Stimulated activated CD8-positive, alpha-beta memory T cell treated with anti-CD3 and anti-CD28 coated beads, Interleukin-2, amount 100 ng/mL, for 1 hour (primary cell): ENCODE results near the gene ALG9.
A peak's percentile ranks its signal among the peaks of the same experiment; 100 is the strongest.

Experiments
- DNase-seq, 2 donors: peaks; one replicate each; pipeline ENCODE4 v3.0.0-alpha.2; 2020; ENCODE audit warnings: low read depth in 2 of 2

ALG9 gene

GRCh38 chr11:111765984-111766833 is 105.2 kb downstream of the ALG9 start, which contains the start of gene PPP2R1B:
PPP2R1B (minus strand) TSS chr11:111766389; CDS start chr11:111766361, 28 bp downstream.
- DNase-seq = peak; percentile 29 to 48

GRCh38 chr11:111765320-111765983 is 105.9 kb downstream of the ALG9 start:
- no peak for DNase-seq

GRCh38 chr11:111764621-111765020 is 106.8 kb downstream of the ALG9 start:
- DNase-seq = no peak

- no peak for DNase-seq
These were observed 108.3 kb downstream of the ALG9 start for GRCh38 chr11:111762981-111763643.

- no peak for DNase-seq
These were observed 108.9 kb downstream of the ALG9 start for GRCh38 chr11:111762526-111762925.

GRCh38 chr11:111761036-111761435 is 110.3 kb downstream of the ALG9 start:
- DNase-seq = no peak

- no peak for DNase-seq
These were observed 111.5 kb downstream of the ALG9 start for GRCh38 chr11:111759778-111760407.

GRCh38 chr11:111759376-111759775 is 112.0 kb downstream of the ALG9 start:
- no peak for DNase-seq

- DNase-seq = no peak
These were observed 115.3 kb downstream of the ALG9 start for GRCh38 chr11:111756097-111756496.

GRCh38 chr11:111749646-111750045 is 121.7 kb downstream of the ALG9 start:
- DNase-seq = no peak

GRCh38 chr11:111748035-111748804 is 123.2 kb downstream of the ALG9 start:
- DNase-seq = no peak

- no peak for DNase-seq
These were observed 125.5 kb downstream of the ALG9 start for GRCh38 chr11:111745719-111746504.

GRCh38 chr11:111743700-111744099 is 127.7 kb downstream of the ALG9 start:
- DNase-seq = no peak

GRCh38 chr11:111741751-111742150 is 129.6 kb downstream of the ALG9 start:
- DNase-seq = no peak

- DNase-seq = no peak
These were observed 132.1 kb downstream of the ALG9 start for GRCh38 chr11:111739299-111739698.

- DNase-seq = no peak
These were observed 133.8 kb downstream of the ALG9 start for GRCh38 chr11:111737444-111738210.

- no peak for DNase-seq
These were observed 134.5 kb downstream of the ALG9 start for GRCh38 chr11:111736621-111737443.
